Endometrial microvascular endothelial cells (primary cell): ENCODE results near the gene POU2F1. TPM values are rescaled to one million over a fixed set of nuclear protein-coding genes. Genes with fewer than 3 reads are reported as not detected.

Experiments used
- in situ Hi-C: cut with HindIII; loops from 2 replicates; pipeline ENCODE4 v1.10.0; 2017; ENCODE audit warnings: low sequenced_read_pairs, low pct_unique_long_range_greater_than_20kb; ENCODE audit errors: inconsistent ontology term
- total RNA-seq: library from RNA; depleted of rRNA; stranded (reverse); fragments of >200 nt; gene quantifications from one replicate; pipeline ENCODE4 v1.2.3, GENCODE V29; 2015; ENCODE audit errors: inconsistent ontology term

POU2F1 gene
- total RNA-seq, 1 donor from 2014 or later: 1.9 TPM

DNA sequence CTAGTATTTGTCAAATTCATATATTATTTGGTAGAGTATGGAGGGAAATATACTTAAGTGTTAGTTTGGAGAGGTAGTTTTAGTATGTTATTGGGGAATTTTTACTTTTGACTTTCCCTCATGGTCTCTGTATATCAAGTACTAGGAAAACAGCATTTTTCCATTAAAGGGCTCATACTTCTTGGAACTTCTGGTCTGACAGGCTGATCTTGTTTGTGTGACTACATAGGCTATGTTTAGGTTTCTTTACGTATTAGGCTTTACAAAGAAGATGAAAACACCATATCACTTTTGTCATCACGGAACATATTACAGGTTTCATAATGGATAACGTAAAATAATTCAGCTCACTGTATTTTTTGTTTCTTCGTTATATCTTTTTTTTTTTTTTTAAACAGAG is 30.8 kb downstream of the POU2F1 start:
- in situ Hi-C loops: no loop called here

DNA sequence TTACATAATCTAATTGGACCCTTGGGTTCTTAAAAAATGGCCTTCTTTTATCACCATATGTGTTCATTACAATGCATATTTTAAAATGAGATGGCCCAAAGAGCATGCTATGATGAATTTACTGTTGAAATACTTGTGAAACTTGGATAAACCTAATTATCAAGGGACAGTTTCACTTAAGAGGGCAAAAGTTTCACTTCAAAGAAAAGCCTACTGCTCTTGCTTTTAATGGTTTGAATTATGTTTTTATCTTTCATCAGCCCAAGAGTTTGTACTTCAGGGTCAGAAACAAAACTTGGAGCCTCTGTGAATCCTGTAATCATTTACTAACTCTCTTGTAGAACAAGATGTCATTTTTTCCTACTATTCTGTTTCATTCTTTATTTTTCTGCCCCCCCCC is 32.3 kb downstream of the POU2F1 start:
- in situ Hi-C loops: no loop called here

DNA sequence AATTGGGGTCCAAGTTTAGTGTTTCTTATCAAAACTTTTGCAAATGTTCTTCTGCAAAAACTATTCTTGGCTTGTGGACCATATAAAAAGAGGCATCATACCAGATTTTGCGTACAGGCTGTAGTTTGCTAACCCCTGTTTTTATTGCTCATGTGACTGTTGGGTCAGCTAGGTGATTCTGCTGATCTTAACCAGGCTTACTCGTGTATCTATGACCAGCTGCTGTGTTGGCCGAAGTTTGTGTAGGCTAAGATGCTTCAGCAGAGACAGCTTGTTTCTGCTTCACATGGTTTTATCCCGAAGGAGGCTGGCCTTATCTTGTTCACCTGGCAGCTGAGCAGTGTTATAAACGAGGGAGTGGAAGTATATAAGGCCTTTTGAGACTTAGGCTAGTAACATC is 38.2 kb downstream of the POU2F1 start:
- in situ Hi-C loops: no loop called here

DNA sequence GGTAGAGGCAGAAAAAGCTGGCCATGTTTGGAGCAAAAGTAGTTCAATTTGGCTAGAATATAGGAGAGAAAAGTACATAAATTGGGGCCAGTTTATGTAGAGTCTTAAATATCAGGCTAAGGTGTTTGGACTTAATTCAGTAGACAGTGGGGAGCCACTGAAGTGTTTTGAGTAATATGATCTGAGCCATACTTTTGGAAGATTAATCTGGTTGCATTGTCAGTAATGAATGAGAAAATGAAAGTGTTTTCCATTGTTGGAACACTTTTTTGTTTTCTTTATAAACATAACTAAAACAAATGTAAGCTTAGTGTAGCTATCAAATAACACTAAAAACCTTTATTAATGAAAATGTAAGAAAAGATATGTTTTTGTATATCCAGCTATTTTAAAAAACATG is 42.1 kb downstream of the POU2F1 start:
- in situ Hi-C loops: no loop called here

DNA sequence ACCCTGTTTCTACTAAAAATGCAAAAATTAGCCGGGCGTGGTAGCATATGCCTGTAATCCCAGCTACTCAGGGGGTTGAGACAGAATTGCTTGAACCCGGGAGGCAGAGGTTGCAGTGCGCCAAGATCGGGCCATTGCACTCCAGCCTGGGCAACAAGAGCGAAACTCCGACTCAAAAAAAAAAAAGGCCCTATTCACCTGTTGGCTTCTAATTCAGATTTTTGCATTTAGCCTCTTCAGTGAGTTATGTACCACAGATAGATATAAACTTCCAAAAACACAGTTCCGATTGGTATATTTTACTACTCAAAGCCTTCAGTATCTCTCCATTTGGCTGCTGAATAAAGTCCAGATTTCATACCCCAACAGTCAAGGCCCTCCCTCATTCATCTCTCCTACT is 42.7 kb downstream of the POU2F1 start:
- in situ Hi-C loops: no loop called here

DNA sequence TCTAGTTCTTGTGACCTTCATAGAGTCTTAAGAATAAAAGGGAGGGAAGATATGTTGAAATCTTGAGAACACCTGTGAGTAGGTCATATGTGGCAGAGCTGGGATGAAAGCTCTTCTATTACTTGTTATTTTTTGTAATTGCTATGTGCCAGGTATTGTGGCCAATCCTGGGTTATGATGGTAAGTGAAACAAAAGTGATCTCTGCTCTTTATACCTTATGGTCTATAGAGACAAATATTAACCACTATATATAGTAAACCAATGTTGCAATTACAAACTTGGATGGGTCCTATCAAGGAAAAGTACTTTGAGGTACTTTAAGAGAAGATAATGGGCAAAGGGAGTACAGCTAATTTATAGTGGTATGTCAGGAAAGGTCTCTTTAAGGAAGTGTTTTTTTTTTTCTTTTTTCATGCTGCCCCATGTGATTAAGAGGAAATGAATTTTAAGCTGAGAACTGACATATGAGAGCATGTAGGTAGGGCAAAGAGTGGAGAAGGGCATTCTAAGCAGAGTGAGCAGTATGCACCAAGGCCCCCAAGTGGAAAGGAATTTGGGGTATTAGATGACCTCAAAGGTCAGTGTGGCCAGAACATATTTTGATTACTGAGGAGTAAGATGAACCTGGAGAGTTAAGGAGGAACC is 43.3 kb downstream of the POU2F1 start:
- in situ Hi-C loops: no loop called here

DNA sequence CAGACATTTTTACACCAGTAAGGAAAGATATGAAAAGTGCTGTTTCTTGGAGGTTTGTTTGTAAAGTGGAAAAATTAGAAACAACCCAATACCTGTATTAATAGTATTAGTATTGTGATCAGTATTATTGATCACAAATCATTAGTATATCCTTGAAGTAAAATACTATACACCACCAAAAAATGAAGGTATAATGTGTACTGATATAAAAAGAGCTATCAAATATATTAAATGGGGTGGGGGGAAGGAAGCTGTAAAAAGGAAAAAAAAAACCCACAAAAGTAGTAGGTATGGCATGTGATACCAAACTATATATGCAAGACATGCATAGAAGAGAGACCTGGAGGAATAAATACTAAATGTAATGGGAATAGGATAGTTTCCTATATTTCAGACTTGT is 46.3 kb downstream of the POU2F1 start:
- in situ Hi-C loops: no loop called here

DNA sequence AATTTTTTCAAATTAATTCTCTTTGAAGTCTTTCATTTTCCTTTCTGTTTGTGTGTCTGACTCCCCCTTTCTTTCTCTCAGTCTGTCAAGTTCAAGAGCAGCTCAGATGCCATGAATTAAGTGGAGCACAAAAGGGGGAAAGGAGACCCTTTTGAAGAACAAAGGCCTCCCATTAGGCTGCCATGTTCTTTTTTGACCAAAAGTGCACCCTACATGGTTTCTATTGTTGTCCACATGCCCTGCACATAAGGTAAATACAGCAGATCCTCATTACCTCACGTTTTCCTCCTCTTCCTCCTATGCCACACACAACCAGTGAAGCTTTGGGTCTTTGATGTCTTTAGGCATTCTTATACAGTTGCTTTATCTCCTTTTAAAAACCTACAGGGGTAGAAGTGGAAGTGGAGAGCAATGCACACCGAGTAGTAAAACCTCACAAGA is 47.7 kb downstream of the POU2F1 start:
- in situ Hi-C loops: no loop called here

DNA sequence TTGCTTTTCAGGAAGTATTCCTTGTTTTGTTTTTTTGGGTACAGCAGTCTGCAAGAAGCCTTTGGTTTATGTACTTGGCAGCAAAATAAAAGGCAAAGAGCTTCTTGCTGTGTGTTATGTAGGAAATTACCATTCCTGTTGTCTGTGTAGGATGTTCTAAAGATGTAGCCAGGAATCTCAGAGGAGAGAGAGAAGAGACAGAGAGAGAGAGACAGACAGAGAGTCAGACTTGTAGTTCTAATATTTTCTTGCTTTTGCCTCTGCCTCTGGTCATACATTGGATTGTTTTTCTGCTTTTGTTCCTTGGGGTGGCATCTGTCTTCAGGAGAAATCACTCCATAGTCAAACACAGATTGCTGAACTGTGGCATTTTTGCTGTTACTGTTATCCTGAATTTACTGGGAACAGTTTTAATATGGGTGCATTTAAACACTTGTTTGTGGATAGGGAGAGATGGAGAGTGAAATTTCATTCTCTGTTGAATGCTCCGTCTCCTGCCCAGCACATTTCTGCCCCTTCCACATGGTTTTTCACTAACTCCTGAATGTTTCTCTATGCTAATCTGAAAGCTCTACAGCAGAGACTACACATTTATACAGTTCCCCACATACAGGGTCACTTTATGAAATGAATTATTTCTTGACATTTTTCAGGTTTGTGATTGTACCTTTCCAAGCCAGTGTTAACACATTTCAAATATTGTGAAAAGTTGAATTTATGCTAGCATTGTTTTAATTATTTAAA is 49.8 kb downstream of the POU2F1 start:
- in situ Hi-C loops: no loop called here

DNA sequence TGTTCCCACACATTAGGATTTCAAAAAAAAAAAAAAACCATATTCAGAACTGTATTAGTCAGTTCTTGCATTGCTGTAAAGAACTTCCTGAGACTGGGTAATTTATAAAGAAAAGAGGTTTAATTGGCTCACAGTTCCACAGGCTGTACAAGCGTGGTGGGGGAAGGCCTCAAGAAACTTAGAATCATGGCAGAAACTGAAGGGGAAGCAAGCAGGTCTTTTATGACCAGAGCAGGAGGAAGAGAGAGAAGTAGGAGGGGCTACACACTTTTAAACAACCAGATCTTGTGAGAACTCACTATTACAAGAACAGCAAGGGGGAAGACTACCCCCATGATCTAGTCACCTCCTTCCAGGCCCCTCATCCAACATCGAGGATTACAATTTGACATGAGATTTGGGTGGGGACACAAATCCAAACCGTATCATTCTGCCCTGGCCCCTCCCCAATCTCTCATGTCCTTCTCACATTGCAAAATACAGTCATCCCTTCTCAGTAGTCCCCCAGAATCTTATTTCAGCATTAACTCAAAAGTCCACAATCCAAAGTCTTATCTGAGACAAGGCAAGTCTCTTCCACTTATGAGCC is 51.8 kb downstream of the POU2F1 start:
- in situ Hi-C loops: no loop called here

DNA sequence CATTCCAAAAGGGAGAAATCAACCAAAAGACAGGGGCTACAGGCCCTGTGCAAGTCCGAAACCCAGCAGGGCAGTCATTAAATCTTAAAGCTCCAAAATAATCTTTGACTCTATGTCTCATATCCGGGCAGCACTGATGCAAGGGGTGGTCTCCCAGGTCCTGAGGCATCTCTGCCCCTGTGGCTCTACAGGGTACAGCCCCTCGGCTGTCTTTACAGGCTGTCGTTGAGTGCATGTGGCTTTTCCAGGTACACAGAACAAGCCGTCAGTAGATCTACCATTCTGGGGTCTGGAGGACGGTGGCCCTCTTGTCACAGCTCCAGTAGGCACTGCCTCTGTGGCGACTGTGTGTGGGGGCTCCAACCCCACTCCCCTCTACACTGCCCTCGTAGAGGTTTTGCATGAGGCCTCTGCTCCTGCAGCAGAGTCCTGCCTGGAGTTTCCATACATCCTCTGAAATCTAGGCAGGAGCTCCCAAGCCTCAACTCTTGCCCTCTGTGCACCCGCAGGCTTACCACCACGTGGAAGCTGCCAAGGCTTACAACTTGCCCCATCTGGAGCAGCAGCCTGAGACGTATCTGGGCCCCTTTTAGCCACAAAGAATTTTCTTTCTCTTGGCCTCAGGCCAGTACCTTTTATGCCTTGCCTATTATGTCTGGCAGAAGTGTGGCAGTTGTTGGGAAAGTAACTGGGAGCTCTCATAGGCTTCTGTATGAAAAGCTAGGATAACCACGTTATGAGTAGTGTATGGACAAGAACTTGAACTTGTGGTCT is 52.5 kb downstream of the POU2F1 start:
- in situ Hi-C loops: no loop called here

DNA sequence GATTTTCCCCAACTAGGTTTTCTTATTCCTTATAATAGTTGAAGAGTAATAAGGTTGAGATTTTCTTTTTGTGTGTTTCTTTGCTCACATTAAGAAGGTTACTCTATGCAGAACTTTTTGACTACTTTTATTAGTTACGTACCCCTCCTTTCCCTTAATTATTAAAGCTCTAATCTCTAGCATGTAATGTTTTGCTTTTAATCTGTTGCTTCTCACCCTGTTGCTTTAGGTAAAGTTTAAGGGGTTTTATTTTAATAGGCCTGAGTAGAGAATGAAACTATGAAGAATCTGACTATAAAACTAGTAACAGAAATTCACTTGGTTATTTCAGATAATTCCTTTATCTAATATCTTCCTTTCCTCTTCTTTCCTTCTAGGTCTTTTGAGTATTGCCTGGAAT is 53.4 kb downstream of the POU2F1 start:
- in situ Hi-C loops: no loop called here

DNA sequence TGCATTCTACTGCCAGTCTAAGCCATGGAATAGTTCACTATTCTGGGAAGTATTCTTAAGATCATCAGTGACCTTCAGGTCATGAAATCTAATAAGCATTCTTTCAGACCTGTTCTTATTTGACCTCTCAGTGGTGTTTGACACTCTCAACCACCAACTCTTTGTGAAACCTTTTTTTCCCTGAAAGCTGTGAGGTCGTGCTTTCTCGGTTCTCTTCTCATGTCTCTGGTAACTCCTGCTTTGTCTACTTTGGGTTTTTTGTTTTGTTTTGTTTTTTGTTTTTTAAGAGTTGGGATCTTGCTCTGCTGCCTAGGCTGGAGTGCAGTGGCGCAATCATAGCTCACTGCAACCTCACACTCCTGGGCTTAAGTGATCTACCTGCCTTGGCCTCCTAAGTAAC is 56.3 kb downstream of the POU2F1 start:
- in situ Hi-C loops: no loop called here

DNA sequence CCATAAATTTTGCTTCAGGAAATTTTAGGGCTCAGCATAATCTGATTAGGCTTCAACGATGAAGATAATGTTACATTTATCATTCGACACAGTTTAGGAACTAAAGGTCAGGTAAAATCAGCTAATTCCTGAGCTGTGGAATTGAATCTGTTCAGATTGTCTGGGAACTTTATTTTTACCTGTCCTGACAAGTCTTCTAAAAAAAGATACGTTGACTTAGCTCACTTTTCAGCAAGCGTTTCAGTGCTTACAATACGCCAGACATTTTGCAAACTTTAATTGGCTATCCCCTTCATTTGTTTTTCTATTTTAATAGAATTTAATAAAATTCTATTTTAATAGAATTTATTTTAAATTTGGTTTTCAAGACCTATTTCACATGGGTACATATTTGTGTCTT is 57.8 kb downstream of the POU2F1 start:
- in situ Hi-C loops: no loop called here

DNA sequence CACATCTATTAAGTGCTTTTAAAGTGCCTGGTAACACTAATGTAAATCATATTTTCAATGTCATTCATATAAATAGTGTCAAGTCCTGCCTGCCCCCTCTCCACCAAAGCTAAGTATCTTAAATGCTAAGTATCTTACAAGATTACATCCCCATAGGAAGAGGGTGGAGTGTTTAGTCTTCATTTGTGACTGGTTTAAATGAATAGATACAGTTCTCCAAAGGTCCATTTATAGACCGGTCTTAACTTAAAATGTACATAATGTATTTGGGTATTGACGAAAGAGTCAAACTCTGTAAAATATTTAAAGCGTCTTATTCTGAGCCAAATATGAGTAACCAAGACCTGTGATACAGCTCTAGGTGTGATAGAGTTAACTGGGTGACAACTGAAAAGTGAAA is 60.2 kb downstream of the POU2F1 start:
- in situ Hi-C loops: no loop called here

DNA sequence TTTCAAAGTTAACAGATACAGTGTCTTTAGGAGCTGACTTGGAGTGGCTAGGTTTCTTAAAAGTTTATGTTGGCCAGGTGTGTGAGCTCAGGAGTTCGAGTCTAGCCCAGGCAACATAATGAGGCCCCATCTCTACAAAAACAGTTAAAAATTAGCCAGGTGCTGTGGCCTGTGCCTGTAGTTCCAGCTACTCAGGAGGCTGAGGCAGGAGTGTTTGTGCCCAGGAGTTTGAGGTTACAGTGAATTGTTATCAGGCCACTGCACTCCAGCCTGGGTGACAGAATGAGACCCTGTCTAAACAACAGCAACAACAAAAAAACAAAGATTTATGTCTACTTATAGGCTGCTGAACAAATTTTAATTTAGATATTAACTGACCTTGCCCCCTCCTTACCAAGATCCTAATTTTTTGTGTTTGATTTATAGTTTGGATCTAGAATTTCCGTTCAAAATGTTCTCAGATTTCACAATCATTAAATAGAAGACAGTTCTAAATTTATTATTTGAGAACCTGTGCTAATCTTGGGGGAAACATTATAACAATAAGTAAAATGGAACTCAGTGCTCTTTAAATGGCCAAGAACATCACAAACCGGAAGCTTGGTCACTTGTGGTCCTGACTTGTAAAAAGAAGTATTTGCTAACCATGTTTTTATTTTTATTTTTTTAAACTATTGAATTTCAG is 67.8 kb downstream of the POU2F1 start:
- in situ Hi-C loops: no loop called here

DNA sequence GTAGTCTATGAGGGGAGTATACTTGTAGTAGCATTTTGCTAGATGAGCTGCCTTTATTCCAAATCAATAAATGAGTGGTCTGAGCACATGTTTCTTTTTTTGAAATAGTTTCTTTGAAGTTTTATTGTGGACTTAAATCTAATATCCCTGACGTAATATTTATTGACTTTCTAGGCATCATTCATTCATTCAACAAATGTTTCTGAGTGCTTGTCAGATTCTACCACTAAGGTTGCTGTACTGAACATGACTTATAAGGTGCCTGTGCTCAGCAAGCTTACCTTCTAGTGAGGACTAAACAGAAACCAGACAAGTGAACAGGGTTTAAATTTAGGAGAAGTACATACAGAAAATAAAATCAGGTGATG is 68.4 kb downstream of the POU2F1 start:
- in situ Hi-C loops: no loop called here

DNA sequence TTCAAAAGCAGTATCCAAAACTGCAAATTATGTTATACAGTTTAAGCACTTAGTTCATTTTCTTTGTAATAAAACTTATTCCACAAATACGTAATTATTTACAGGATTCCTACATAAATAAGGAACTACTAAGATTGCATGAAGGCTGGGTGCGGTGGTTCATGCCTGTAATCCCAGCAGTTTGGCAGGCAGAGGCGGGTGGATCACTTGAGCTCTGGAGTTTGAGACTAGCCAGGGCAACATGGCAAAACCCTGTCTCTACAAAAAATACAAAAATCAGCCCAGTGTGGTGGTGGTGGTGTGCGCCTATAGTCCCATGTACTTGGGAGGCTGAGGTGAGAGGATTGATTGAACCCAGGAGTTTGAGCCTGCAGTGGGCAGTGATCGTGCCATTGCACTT is 69.3 kb downstream of the POU2F1 start:
- in situ Hi-C loops: no loop called here

DNA sequence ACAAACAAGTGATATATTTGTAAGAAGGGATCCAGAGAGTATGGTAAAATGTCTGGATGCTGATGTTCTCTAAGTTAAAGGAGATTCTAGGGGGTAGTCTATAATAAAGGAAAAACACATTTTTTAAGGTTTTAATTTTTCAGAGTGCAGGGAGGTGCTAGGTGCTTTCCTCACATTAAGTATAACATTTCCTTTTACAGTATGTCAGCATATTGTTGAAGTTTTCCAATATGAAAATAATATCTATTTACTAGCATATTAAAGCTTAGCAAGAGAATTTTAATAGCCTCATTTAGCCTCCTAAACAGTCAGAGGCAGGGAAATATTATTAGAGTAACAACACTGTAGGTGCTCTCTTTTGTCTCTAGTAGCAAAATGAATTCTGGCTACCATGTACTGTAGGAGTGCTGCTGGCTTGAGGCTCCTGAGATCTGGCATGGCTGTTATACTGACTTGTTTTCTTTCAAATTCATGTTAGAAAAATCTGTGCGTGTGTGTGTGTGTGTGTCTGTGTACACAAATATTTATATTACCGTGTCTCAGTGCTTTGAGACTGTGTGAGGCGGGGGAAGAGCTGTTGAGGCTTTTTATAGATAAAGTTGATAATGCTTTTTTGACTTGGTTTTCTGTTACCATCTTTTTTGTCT is 71.0 kb downstream of the POU2F1 start:
- in situ Hi-C loops: no loop called here
